Measurements from ENCODE around the gene ROBO4.

GRCh38 chr11:124941703-124942102 is 44.0 kb upstream of the ROBO4 start:
- TF ChIP-seq CTCF (conservative IDR thresholded peaks at IDR 0.05) = no peak
- no peak for TF ChIP-seq ZFX (IDR thresholded peaks at IDR 0.05)

All from C4-2B (cell line).